ENCODE measurements around the gene AKR7A2.
"Not testable (repeated sequence)": the region's sequence is repeated elsewhere in the genome, so short reads cannot be mapped to it uniquely, and the experiment has no call there.

AKR7A2 gene

DNA sequence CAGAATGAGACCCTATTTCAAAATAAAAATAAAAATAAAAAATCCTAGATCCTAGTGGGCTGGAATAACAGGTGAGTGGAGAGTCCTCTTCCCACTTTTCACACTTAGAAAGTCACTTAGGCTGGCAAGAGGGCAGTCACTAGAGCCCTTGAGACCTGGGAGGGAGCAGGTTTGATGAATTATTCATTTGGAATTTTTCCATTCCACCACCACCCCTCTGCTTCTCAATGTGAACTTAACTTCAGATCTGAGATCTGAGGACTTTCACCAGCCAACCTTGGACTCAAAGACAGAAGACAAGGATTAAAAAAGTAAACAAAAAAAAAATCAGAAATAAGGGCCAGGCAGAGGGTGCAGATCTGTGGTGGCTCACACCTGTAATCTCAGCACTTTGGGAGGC, 39.9 kb downstream of the AKR7A2 start:
- H3K9me3 ChIP-seq (ENCODE audit: insufficient read depth, low read length) = no peaks in the 10 kb centered on the region

GRCh38 chr1:19270343-19270730, 41.6 kb downstream of the AKR7A2 start:
- not testable (repeated sequence) for H4K20me1 ChIP-seq (ENCODE audit: low read depth, low read length); H3K4me3 ChIP-seq (ENCODE audit: insufficient read depth, low read length, poor library complexity, severe bottlenecking); H3K27ac ChIP-seq (ENCODE audit: low read depth, low read length); H3K9me3 ChIP-seq (ENCODE audit: insufficient read depth, low read length); H3K9ac ChIP-seq (ENCODE audit: low read length); H3K79me2 ChIP-seq (ENCODE audit: insufficient read depth, low read length); H3F3A ChIP-seq (ENCODE audit: insufficient read depth); H3K27me3 ChIP-seq (ENCODE audit: low read length); H3K36me3 ChIP-seq (ENCODE audit: low read length); H2AFZ ChIP-seq (ENCODE audit: low read depth, low read length, severe bottlenecking); H3K4me2 ChIP-seq (ENCODE audit: low read depth, low read length, poor library complexity, severe bottlenecking); H3K9me2 ChIP-seq (replicated peaks; ENCODE audit: insufficient read depth, low read length)

More for the DNA sequence above, 39.9 kb downstream of the AKR7A2 start:
- Histone ChIP-seq H3K9ac (ENCODE audit: low read length) (no peak overlapping the region), H3F3A (ENCODE audit: insufficient read depth) (no peaks in the 10 kb centered on the region), H3K4me3 (ENCODE audit: insufficient read depth, low read length, poor library complexity, severe bottlenecking) (no peak overlapping the region), H3K4me2 (ENCODE audit: low read depth, low read length, poor library complexity, severe bottlenecking) (no peak overlapping the region), H3K27ac (ENCODE audit: low read depth, low read length) (no peak overlapping the region), H4K20me1 (ENCODE audit: low read depth, low read length) (no peaks in the 10 kb centered on the region), H2AFZ (ENCODE audit: low read depth, low read length, severe bottlenecking) (no peak overlapping the region), H3K79me2 (ENCODE audit: insufficient read depth, low read length) (no peaks in the 10 kb centered on the region), H3K27me3 (ENCODE audit: low read length) (no peaks in the 10 kb centered on the region), H3K9me2 (replicated peaks; ENCODE audit: insufficient read depth, low read length) (no peaks in the 10 kb centered on the region), H3K36me3 (ENCODE audit: low read length) (no peaks in the 10 kb centered on the region)
- TF ChIP-seq, protein P1, sequence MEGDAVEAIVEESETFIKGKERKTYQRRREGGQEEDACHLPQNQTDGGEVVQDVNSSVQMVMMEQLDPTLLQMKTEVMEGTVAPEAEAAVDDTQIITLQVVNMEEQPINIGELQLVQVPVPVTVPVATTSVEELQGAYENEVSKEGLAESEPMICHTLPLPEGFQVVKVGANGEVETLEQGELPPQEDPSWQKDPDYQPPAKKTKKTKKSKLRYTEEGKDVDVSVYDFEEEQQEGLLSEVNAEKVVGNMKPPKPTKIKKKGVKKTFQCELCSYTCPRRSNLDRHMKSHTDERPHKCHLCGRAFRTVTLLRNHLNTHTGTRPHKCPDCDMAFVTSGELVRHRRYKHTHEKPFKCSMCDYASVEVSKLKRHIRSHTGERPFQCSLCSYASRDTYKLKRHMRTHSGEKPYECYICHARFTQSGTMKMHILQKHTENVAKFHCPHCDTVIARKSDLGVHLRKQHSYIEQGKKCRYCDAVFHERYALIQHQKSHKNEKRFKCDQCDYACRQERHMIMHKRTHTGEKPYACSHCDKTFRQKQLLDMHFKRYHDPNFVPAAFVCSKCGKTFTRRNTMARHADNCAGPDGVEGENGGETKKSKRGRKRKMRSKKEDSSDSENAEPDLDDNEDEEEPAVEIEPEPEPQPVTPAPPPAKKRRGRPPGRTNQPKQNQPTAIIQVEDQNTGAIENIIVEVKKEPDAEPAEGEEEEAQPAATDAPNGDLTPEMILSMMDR (IDR thresholded peaks at IDR 0.05; ENCODE audit: insufficient read depth, low read length, poor library complexity, severe bottlenecking) = no peak
- no peak for TF ChIP-seq EZH2phosphoT487 (conservative IDR thresholded peaks at IDR 0.05; ENCODE audit: low read length)

DNA sequence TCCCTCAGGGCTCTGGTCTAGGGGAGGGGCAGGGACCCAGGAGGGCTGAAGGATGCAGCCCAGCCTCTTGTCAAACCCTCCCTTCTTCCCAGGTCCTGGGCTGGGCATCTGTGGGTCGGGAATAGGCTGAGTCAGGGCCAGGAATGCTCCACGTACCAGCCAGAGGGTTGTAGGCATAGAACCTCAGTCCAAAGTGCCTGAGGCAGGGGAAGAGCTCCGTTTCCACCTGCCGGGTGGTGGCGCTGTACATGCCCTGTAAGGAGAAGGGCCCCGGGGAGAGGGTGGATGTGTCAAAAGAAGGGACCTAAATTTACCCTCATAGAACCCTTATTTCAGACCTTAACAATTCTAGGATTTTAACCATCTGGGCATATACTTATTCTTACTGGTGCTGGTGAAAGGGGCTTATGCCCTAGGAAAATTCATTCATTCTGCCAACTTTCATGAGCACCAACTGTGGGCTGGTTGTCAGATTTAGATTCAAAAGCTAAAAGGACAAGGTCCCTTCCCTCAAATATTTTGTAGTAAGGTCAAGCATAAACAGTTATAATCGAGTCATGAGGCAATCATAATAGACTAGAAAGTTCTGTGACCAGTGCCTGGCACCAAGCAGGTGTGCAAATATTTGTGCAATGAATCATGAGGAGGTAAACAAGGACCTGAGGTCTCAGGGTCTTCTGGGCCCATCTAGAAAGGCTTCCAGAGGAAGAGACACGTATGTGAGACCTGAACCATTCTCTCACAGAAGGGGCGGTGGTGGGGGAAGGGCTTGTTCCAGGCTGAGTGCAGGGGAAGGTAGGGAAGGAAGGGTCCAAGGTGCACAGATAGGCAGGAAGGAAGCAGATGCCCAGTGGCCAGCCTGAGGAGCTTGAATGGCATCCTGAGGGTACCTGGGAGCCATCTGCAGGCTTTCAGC, 42.3 kb downstream of the AKR7A2 start:
- not testable (repeated sequence) for H3K36me3 ChIP-seq (ENCODE audit: low read length); H3K4me2 ChIP-seq (ENCODE audit: low read depth, low read length, poor library complexity, severe bottlenecking); H3F3A ChIP-seq (ENCODE audit: insufficient read depth); H3K9me3 ChIP-seq (ENCODE audit: insufficient read depth, low read length); H3K9me2 ChIP-seq (replicated peaks; ENCODE audit: insufficient read depth, low read length); H3K79me2 ChIP-seq (ENCODE audit: insufficient read depth, low read length); H3K9ac ChIP-seq (ENCODE audit: low read length); H3K27me3 ChIP-seq (ENCODE audit: low read length); H3K27ac ChIP-seq (ENCODE audit: low read depth, low read length); H3K4me3 ChIP-seq (ENCODE audit: insufficient read depth, low read length, poor library complexity, severe bottlenecking); H4K20me1 ChIP-seq (ENCODE audit: low read depth, low read length); H2AFZ ChIP-seq (ENCODE audit: low read depth, low read length, severe bottlenecking)

GRCh38 chr1:19268445-19268844, 43.5 kb downstream of the AKR7A2 start:
- Histone ChIP-seq H3F3A (ENCODE audit: insufficient read depth) (no peaks in the 10 kb centered on the region), H3K9me2 (replicated peaks; ENCODE audit: insufficient read depth, low read length) (no peaks in the 10 kb centered on the region), H4K20me1 (ENCODE audit: low read depth, low read length) (no peaks in the 10 kb centered on the region), H3K79me2 (ENCODE audit: insufficient read depth, low read length) (no peaks in the 10 kb centered on the region), H3K27me3 (ENCODE audit: low read length) (no peaks in the 10 kb centered on the region), H3K4me2 (ENCODE audit: low read depth, low read length, poor library complexity, severe bottlenecking) (no peak overlapping the region), H2AFZ (ENCODE audit: low read depth, low read length, severe bottlenecking) (no peak overlapping the region), H3K9ac (ENCODE audit: low read length) (no peak overlapping the region), H3K36me3 (ENCODE audit: low read length) (no peaks in the 10 kb centered on the region), H3K27ac (ENCODE audit: low read depth, low read length) (no peak overlapping the region), H3K9me3 (ENCODE audit: insufficient read depth, low read length) (no peaks in the 10 kb centered on the region), H3K4me3 (ENCODE audit: insufficient read depth, low read length, poor library complexity, severe bottlenecking) (no peak overlapping the region)
- TF ChIP-seq EZH2phosphoT487 (conservative IDR thresholded peaks at IDR 0.05; ENCODE audit: low read length) = no peak

- Histone ChIP-seq H3K4me2 (ENCODE audit: low read depth, low read length, poor library complexity, severe bottlenecking) (no peak overlapping the region), H3K9me3 (ENCODE audit: insufficient read depth, low read length) (no peaks in the 10 kb centered on the region), H3K27me3 (ENCODE audit: low read length) (no peaks in the 10 kb centered on the region), H2AFZ (ENCODE audit: low read depth, low read length, severe bottlenecking) (no peak overlapping the region), H3K4me3 (ENCODE audit: insufficient read depth, low read length, poor library complexity, severe bottlenecking) (no peak overlapping the region), H3K9me2 (replicated peaks; ENCODE audit: insufficient read depth, low read length) (no peaks in the 10 kb centered on the region), H3K79me2 (ENCODE audit: insufficient read depth, low read length) (no peaks in the 10 kb centered on the region), H3K9ac (ENCODE audit: low read length) (no peak overlapping the region), H3K27ac (ENCODE audit: low read depth, low read length) (no peak overlapping the region), H3F3A (ENCODE audit: insufficient read depth) (no peaks in the 10 kb centered on the region), H4K20me1 (ENCODE audit: low read depth, low read length) (no peaks in the 10 kb centered on the region), H3K36me3 (ENCODE audit: low read length) (no peaks in the 10 kb centered on the region)
- TF ChIP-seq, protein P1 (IDR thresholded peaks at IDR 0.05; ENCODE audit: insufficient read depth, low read length, poor library complexity, severe bottlenecking) = no peak
- no peak for TF ChIP-seq EZH2phosphoT487 (conservative IDR thresholded peaks at IDR 0.05; ENCODE audit: low read length)
Observed at GRCh38 chr1:19262744-19263143, 49.2 kb downstream of the AKR7A2 start.
